Stimulated activated CD8-positive, alpha-beta memory T cell treated with anti-CD3 and anti-CD28 coated beads, Interleukin-7, amount 100 ng/mL, for 4 hours (primary cell): ENCODE results near the gene AKAP6.

ENCODE experiments used
- DNase-seq, 2 donors: peaks; one replicate each; pipeline ENCODE4 v3.0.0-alpha.2; 2020; ENCODE audit warnings: low read depth in 2 of 2

The AKAP6 gene

GRCh38 chr14:32666308-32666707 lies 337.2 kb downstream of the AKAP6 start:
- no peak for DNase-seq

DNA sequence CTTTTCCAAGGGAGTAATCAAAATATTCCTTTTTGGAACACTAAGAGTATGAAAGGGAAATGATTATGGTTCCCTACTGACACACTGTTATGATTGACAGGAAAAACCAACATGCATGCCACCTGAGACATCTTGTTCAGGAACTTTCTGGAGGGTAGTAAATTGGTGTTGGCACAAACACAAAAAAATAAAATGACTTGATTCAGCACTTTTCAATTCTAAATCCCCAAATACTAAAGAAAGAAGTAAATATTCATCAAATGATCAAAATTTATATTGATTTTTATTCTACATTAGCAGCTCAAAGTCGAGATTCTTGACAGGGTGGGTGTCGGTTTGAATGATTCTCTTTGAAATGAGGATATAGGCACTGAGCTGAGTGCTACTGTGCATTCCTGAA lies 338.2 kb downstream of the AKAP6 start:
- DNase-seq, result no peak

DNA sequence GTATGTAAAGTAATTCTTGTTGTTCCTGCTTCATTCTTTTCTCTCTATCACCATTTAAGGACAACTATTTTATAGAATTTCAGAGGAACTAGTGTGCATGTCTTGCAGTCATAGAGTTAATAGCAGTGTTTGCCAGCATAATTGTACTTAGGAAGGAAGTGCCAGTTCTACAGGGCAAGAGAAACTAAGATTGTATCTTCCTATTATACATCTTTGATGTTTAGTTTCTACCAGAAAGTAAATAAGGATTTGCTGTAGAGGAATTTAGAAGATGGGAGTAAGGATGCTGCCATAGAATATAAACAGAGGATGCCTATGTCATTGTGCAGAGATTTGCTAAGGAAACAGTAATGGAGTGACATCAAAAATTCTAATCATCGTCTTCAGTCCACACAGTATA lies 338.7 kb downstream of the AKAP6 start:
- DNase-seq, result no peak

GRCh38 chr14:32669391-32669790 lies 340.3 kb downstream of the AKAP6 start:
- no peak for DNase-seq

DNA sequence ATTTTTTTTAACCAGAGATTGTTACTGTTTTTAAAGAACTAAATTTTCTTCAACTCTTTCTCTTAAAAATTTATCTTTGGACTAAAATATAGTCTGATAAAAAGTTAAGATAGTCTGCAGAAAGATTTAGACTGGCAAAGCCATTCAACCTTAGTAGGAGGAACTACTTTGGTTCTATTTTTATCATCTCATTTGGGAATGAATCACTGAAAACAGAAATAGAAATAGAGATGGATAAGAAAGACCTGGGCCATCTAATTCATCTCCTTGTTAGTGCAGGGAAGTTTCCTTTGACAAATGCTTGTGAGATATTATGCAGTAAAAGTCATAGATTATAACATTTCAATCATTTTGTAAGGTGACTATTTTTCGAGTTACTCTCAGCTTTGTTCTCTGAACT lies 346.3 kb downstream of the AKAP6 start:
- DNase-seq, result no peak

DNA sequence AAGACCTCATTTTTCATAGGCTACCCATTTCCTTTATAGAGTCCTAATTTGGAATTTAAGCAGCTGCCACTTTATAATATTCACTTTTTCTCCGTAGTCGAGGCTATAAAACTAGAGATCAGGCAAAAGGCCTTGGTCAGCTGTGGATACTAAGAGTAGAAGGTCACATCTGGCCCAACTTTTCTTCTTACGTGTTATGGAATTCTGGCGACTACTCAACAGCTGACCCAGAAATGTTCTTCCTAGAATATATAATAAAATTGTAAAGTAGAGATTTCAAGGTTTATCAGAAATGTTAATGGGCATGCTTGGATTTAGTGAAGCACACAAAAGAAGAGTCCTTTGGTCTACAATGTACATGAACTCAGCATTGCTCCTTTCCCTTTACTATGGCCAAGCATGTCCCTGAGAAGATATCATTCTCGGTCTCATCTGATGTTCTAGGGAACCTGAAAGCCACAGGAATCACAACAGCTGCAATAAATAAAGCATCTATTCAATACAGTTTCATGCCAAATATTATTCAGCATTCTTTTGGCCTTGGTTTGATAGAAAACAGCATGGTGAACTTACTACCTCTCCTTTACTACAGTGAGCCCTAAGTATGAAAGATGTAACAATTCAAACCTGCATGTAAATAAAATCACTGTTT lies 348.2 kb downstream of the AKAP6 start:
- no peak for DNase-seq

DNA sequence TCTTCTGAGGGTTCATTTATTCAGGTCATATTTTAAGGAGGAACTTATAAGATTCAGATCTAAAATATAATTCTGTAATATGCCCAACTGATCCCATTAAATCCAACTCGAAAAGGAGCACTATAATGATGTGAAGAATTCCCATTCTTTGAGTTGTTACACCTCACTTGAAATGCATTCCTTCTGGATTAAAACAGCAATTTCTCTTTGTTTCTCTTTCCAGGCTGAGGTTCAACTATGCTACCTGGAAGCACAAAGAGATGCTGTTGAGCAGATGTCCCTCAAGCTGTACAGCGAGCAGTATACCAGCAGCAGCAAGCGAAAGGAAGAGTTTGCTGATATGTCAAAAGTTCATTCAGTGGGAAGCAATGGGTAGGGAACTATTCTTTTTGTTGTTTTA lies 349.0 kb downstream of the AKAP6 start:
- DNase-seq, result no peak

DNA sequence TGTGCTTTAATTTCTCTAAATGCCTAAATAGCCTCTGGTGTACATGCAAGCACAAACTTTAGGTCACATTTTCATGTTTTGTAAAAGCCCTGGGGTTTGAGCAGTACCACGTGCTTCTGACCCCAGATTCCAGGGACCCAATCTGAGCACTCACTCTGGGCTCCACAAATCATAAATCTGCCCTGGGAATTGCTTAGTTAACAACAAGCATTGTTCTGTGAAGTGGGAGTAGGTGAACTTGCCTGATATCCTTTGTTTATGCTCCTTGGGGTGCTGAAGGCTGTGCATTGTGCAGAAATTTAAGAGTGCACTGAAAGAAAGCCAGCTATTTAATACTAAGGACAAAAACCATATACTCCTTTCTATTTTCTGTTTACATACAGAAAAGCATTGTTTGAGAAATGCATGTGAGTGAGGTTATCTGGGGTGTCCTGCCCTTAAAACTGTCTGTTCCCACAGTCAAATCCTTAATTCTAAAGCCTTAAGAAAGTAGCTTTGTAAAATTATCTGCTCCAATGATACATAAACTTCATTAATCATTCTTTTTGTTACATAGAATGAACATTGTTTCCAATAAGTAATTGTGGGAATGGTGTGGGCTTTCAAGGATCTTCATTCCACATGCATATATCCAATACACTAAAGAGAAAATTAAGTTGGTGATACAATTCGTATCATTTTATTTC lies 351.0 kb downstream of the AKAP6 start:
- no peak for DNase-seq

- DNase-seq, result no peak
Observed at GRCh38 chr14:32681598-32681997, 352.5 kb downstream of the AKAP6 start.

DNA sequence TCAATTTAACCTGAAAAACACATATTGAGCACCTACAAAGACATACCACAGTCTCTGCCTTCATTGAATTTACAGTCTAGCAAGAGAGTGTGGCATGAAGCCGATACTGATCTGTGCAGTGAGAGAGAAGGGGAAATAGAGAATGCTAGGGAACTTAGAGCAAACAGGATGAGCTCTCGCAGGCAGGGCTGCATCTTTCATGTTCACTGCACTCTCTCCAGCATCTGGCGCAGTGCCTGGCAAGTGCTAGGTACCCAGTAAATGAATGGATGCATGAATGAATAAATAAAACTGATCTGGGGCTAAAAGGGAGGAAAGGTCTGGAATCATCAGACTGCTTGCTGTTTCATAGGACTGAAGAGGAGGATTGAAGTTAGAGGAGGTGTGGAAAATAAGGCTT lies 353.1 kb downstream of the AKAP6 start:
- DNase-seq, result no peak

- no peak for DNase-seq
Observed at GRCh38 chr14:32683679-32684078, 354.6 kb downstream of the AKAP6 start.

GRCh38 chr14:32688941-32689340 lies 359.8 kb downstream of the AKAP6 start:
- DNase-seq, result no peak

GRCh38 chr14:32692441-32692840 lies 363.3 kb downstream of the AKAP6 start:
- DNase-seq, result no peak

DNA sequence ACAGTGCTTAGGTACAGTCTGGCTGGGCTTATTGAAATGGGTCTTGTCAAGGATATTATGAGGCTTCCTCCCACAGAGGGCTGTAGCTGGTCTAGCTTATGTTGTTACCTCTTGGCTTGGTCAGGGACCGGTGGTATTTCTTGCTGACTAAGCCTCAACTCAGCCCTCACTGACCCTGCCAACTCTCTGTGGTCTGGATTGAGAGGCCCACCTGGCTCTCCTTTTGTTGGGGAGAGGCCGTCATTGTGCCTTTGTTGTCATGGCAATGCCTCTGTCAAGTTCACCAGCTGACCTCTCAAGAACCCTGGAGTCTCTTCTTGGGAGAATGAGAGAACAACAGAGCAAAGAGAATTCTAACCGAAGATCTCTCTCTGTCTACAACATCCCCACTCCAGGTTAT lies 364.0 kb downstream of the AKAP6 start:
- no peak for DNase-seq

- DNase-seq, result no peak
Observed at GRCh38 chr14:32694795-32695449, 365.8 kb downstream of the AKAP6 start.

DNA sequence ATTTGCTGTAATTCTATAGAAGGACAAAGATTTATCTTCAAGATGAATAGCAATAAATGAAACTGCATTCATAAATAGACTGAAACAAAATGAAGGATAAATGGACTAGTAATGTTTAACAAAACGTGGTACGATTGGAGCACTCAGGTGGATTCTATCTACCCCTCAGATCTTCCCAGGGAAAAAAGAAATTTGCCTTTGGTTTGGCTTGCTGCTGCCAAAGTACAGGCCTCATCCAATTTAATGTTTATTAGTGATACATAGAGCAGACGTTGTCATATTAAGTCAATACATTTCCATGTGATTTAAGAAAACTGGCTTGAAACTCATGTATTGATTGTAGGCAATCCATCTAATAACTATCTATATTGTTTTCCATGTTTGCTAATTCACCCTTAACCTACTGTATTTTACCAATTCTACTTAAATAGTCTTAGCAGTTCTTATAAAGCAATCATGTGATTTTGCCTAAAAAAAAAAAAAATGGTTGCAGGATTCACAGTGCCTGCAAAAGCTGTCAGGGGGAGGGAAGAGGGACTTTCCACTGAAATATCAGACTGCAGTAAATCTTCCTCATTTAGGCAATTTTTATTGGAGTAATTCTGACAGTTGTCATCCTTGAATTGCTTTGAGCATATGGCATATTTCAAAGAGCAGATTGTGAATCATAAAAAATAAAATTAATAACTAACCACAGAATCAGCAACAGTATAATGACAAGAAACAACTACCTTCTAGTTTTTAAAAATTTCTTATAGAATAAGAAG lies 367.4 kb downstream of the AKAP6 start:
- DNase-seq, result no peak

- no peak for DNase-seq
Observed at GRCh38 chr14:32697114-32697513, 368.0 kb downstream of the AKAP6 start.

- DNase-seq, result no peak
Observed at GRCh38 chr14:32697704-32698103, 368.6 kb downstream of the AKAP6 start.

DNA sequence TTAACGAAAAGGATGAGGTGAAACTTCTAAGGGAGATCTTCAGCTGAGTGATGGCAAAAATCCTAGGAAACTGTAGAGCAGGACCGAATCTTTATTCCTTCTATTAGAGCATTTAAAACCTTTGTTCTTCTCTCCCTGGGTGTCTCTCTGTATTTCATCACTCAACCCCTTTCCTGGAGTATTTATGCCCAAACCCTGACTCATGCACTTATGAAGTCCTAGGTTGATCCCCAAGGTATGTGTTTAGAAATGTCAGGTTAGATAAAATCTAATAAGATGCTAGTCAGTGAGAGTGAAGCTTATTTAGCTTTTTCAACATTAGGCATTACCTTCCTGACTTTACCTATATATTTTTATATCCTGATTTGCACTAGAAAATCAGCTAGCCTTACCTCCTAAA lies 369.7 kb downstream of the AKAP6 start:
- DNase-seq, result no peak

DNA sequence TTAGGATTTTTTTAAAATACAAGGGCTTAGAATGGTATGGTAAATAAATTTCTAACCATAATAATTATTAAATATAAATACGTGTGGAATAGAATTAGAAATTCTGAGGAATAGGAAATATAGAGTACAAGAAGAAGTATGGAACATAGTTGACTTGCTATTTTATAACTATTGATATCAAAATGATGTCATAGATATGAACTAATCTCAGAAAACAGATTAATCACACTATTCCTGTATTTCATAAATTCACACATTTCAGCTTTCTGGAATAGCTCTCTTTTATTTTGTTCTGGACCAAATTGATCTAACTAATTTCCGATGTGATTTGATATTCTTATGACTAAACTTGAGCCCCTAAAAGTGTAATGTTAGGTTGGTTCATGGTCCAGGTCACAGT lies 372.4 kb downstream of the AKAP6 start:
- DNase-seq, result no peak

DNA sequence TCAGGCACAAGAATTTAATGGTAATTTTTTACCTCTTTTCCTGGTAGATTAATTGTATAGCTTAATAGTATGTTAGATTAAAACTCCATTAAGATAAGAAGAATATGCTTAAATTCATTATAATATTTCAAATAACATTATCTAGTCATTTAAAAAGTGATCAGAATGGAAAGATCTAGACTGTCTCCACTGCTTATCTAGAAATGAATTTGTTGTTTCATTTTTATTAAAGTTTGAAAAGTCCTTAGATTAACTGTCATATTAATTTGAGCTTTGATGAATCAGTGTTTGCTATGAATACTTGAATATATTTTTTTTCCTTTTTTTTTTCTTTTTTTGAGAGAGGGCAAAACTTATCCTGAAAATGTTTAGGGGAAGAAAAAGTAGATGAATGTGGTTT lies 373.0 kb downstream of the AKAP6 start:
- DNase-seq, result no peak

GRCh38 chr14:32702562-32702961 lies 373.5 kb downstream of the AKAP6 start:
- DNase-seq, result no peak
